HL-60 (cell line): ENCODE data around the gene TARBP2.

Experiments used
- POLR2AphosphoS5 ChIP-seq: IDR thresholded peaks from 2 replicates; pipeline ENCODE4 v1.6.1; 2012; ENCODE audit warnings: low read depth
- TF ChIP-seq, protein P1 (sequence below): IDR thresholded peaks from one replicate; pipeline ENCODE4 v1.5.1; 2011; ENCODE audit warnings: low read length, control low read depth, inconsistent platforms; ENCODE audit not compliant: insufficient read depth

DNA sequence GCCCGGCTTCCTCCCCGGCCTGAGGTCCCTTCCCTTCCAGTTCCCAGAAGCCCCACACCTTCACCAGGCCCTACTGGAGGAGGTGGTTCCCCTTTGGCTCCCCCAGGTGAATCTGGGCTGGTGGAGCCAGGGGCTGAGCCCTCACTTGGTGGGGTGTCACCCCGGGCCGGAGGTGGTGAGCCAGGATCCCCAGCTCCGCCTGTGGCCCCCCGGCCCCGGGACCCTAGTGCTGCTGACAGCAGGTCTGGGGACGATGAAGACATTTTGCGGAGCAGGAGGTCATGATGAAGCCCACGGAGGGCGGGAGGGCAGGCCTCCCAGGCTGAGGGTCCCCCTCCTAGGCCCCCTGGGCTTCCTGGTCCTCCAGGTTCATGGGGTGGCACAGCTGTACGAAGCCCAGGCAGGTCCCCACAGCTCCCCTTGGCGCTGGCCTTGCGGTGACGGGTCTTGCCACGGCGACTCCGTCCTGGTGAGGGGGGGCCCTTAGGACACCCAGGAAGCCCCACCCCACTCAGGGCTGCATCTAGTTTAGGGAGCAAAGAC, 18.4 kb upstream of the TARBP2 start:
- TF ChIP-seq, protein P1, sequence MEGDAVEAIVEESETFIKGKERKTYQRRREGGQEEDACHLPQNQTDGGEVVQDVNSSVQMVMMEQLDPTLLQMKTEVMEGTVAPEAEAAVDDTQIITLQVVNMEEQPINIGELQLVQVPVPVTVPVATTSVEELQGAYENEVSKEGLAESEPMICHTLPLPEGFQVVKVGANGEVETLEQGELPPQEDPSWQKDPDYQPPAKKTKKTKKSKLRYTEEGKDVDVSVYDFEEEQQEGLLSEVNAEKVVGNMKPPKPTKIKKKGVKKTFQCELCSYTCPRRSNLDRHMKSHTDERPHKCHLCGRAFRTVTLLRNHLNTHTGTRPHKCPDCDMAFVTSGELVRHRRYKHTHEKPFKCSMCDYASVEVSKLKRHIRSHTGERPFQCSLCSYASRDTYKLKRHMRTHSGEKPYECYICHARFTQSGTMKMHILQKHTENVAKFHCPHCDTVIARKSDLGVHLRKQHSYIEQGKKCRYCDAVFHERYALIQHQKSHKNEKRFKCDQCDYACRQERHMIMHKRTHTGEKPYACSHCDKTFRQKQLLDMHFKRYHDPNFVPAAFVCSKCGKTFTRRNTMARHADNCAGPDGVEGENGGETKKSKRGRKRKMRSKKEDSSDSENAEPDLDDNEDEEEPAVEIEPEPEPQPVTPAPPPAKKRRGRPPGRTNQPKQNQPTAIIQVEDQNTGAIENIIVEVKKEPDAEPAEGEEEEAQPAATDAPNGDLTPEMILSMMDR: no peak
- TF ChIP-seq POLR2AphosphoS5: peak; percentile 49; the same call in 1 of the 2 replicates
